ENCODE results near the gene ZNF195.
A peak's percentile ranks its signal among the peaks of the same experiment; 100 is the strongest.
"Not testable (repeated sequence)": the region's sequence is repeated elsewhere in the genome, so short reads cannot be mapped to it uniquely, and the experiment has no call there.

Gene ZNF195

GRCh38 chr11:3378426-3379423, at the start of gene ZNF195:
TSS of gene ZNF195 (minus strand) at chr11:3379146. CDS start at chr11:3379040, 106 bp downstream.
- DNase-seq: peak; percentile 86

DNA sequence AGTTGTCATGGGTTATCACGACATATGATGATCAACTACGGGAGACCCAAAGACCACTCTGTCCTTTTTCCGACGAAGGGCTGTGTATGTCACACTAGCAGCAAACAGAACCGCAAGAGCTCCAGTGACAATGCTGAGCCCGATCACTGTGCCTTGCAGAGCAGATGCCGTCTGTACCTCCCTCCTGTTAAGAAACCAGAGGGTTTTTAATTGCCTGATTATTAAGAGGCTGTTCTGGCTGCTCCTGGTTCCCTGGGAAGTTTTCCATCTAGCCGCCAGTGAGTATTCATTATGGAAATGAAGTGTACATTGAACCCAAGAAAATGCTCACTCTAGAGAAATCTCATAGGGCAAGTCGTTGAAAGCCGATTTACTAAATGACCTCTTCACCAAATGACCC, 49.1 kb upstream of the ZNF195 start:
- DNase-seq: not testable (repeated sequence)

DNA sequence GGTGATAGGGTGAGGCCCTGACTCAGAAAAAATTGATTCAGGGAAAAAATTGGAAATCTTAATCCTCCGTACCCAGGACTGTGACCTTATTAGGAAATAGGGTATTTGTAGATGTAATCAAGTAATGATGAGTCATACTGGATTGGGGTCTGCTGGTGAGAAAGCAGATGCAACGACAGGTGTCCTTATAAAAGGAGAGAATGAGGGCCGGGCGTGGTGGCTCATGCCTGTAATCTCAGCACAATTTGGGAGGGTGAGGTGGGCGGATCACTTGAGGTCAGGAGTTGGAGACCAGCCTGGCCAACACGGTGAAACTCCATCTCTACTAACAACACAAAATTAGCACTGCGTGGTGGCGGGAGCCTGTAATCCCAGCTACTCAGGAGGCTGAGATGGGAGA, 47.6 kb upstream of the ZNF195 start:
- DNase-seq: not testable (repeated sequence)

- not testable (repeated sequence) for DNase-seq
Observed at GRCh38 chr11:3423928-3424327, 45.0 kb upstream of the ZNF195 start.

DNA sequence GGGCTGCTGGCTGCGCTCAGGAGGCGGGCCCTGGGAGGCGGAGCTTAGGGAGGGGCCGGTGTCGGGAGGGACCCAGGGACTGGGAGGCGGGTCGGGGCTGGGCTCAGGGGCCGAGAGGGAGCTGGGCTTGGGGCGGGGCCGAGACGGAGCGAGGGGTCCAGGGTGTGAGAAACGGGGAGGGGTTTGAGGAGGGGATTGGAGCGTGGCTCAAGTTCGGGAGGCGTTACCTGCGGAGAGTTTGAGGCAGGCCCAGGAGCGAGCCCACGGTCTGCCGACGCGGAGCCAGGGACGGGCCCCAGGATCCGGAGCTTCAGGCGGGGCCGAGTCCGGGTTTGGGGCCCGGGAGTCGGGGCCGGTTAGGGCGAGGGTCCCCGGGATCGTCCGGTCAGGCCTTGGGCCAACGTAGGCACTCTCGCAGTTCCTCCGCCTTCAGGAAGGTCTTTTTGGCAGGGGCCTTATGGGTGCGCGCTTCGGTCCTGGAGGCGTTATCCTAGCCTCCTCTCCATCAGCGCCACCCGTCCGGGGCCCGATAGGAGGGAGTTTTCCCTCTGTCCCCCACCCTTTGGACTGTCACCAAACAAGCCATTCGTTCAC, 44.3 kb upstream of the ZNF195 start:
- not testable (repeated sequence) for DNase-seq

GRCh38 chr11:3422380-3423137, 43.6 kb upstream of the ZNF195 start:
- DNase-seq: peak; percentile 86

GRCh38 chr11:3421608-3422379, 42.8 kb upstream of the ZNF195 start:
- DNase-seq: not testable (repeated sequence)

GRCh38 chr11:3420281-3421042, 41.5 kb upstream of the ZNF195 start:
- not testable (repeated sequence) for DNase-seq

DNA sequence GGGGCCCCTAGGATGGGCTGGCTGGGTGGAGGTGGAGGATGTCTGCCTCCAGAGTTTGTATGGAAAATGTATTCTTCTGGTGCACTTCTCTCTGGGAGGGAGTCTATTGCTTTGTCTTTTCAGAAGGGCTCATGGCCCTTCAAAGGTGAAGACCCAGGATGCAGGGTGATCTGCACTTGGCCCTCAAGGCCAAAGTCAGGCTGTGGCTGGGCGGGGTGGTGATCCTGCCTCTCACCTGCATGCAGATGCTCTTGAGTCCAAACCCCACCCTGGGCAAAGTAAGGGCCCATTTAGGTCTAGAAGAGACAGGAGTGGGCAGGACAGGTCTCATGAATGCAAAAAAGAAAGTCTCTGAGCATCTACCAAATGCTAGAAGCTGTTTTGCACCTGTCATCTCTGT, 40.5 kb upstream of the ZNF195 start:
- not testable (repeated sequence) for DNase-seq

- DNase-seq: peak; percentile 21
Observed at GRCh38 chr11:3417047-3417446, 38.1 kb upstream of the ZNF195 start.

DNA sequence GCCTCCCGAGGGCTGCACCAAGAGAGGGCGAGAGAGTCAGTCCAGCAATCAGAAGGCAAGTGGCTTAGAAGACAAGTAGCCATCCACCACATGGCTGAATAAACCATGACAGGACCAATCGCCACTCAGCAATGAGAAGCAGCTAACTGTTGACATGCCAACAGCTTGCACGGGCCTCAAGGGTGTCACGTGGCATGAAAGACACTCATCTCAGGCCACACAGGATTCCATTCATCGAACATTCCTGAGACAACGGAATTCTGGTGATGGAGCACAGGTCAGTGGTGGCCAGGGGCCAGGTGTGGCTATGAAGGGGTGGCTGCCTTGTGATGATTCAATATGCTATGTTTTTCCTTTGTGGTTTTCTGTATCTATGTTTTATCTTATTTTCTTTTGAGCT, 36.4 kb upstream of the ZNF195 start:
- not testable (repeated sequence) for DNase-seq

DNA sequence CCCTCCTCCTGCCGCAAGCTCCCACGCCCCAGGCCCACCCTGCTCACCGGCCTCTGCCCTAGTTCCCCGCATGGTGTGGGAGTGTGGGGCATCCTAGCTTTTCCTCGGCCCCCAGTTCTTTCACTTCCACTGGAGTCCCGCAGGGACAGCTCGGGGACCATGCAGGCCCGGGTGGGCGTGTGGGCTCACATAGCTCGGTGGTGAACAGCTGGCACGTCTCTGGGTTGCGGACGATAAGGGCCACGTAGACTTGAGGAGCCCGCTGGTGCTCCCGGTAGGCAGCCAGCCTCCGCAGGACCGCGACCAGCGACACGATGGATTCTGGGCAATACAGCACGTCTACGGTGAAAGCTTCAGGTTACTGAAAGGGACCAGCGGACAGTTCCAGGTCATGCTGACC, 34.7 kb upstream of the ZNF195 start:
- not testable (repeated sequence) for DNase-seq

DNA sequence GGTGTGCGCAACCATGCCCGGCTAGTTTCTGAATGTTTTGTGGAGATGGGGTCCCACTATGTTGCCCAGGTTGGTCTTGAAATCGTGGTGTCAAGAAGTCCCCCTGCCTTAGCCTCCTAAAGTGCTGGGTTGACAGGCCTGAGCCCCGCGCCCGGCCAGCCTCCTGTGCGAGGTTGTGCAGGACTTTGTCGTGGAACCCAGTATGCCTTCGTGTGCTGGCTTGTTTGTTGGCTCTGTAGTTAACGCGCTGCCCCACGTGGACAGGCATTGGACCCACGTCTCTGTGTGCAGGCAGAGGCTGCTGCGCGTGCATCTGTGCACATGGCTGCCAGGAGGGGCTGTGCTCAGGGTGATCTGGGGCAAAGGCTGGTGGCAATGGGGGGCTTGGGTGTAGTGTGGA, 33.9 kb upstream of the ZNF195 start:
- DNase-seq: no peak

- not testable (repeated sequence) for DNase-seq
Observed at GRCh38 chr11:3408722-3409121, 29.8 kb upstream of the ZNF195 start.

DNA sequence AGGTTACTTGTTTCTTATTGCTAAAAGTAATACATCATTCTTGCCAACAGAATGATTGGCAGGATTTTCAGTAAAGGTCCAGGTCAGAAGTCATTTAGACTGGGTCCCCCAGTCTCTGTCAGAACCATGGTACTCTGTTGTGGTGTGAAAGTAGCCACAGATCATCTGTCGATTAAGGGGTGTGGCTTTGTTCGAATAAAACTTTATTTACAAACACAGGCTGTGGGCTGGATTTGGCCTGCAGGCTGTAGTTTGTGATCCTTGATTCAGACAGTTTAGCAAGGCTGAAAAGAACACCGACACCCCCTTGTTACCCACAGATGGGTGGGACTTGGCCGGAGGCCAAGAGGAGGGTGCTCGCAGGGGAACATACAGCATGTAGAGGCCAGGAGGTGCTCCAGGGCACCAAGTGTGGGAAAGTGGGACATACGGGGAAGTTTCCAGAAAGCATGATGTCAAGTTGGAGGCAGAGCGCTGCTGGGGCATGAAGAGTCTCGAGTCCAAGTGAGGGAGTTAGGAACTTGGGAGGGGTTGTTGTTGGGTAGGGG, 29.2 kb upstream of the ZNF195 start:
- not testable (repeated sequence) for DNase-seq

DNA sequence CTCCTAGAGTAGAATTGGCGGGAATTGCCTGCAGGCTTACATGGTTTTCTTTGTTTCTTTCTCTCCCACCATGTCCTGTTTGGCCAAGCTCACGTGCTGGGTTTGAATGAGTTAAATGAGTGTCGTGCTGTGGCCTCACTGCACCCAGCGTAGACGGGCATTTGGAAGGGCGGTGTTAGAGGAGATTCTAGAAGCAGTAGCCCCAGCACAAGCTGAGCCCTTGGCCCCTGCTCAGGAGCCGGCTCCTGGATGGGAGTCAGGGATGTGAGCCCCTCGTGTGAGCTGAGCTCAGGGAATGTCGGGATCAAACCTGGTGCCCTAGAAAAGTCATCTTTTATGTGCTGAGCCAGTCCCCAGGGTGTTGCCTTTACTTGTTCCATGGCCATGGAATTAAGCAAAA, 28.0 kb upstream of the ZNF195 start:
- DNase-seq: not testable (repeated sequence)

DNA sequence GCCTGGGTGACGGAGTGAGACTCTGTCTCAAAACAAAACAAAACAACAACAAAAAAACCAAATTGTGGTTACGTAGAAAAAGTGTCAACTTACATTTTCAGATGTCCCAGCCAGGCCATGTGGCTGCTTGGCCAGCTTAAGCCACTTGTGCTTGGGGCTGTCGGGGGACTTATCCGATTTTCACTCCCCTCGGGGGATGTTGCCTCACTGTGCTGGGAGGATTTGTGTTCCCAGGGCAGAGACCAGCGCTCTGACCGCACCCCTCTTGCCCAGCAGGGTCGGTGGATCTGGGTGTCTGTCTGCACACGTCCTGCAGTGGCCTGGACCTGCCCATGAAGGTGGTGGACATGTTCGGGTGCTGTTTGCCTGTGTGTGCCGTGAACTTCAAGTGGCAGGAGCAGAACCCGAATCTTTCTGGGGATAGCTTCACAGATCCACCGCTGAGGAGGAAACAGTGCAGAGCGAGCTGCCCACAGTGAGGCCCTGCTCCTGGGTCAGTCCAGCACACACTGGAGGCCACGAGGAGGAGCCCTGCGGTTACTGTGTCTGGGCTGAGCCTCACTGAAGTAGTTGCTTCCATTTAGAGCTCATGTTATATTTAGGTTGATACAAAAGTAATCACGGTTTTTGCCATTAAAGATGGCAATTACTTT, 27.4 kb upstream of the ZNF195 start:
- not testable (repeated sequence) for DNase-seq

- DNase-seq: not testable (repeated sequence)
Observed at GRCh38 chr11:3404076-3404925, 25.4 kb upstream of the ZNF195 start.

DNA sequence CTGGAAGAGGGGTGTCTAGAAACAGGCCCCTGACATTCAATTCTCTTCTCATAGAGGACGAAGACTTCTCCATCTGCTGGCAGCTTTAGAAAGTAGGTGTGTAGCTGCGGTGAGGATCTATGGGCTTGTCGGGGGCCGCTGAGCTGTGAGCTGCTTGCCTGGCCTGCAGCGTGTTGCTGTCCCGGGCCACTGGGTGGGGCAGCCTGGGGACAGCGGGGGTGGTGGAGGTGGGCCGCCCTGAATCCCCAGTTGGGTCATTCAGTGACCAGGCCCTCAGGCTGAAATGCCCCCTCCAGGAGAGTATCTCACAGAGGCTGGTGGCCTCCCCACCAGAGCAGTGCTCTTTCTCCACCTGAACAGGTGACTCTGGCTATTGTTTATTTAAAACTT, 23.9 kb upstream of the ZNF195 start:
- not testable (repeated sequence) for DNase-seq
